ENCODE data around the gene ARHGAP27. TPM values are rescaled to one million over a fixed set of nuclear protein-coding genes. Genes with fewer than 3 reads are reported as not detected.

Gene ARHGAP27
- total RNA-seq, 1 donor from 2014 or later = 1.0 TPM

DNA sequence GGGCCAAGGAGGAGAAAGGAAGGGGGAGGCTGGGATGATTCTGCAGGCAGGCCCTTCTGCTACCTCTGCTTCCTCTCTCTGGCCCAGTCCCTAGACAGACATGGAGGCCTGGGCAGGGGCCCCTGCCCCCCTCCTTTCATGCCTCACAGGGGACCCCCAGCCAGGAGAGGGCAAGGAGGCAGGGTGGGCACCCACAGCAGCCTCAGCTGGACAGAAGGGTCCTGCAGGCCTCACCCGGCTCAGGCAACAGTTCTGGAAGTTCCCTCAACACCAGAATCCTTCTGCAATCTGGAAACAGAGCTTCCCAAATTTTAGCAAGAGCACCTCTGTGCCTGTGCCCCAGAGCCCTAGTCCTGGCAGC, 8.7 kb downstream of the ARHGAP27 start:
- H3K36me3 Mint-ChIP-seq = no peaks in the 10 kb centered on the region
- Histone ChIP-seq H4K20me1 (ENCODE audit: low read depth) (peaks cover 9% of the 10 kb centered on the region), H3F3A (ENCODE audit: low read depth) (peaks cover 9% of the 10 kb centered on the region), H3K4me1 (peaks cover 17% of the 10 kb centered on the region), H2AFZ (replicated peaks) (no peak overlapping the region), H3K27ac (no peak overlapping the region), H3K27me3 (peaks cover 31% of the 10 kb centered on the region), H3K4me2 (no peak overlapping the region), H3K79me2 (ENCODE audit: low read depth) (no peaks in the 10 kb centered on the region), H3K36me3 (no peaks in the 10 kb centered on the region), H3K9ac (no peak overlapping the region), H3K9me3 (ENCODE audit: low read depth) (no peaks in the 10 kb centered on the region), H3K4me3 (no peak overlapping the region)
- no peak for DNase-seq (ENCODE audit: low spot score)
- TF ChIP-seq EZH2 (IDR thresholded peaks at IDR 0.05) = no peak
- TF ChIP-seq EZH2phosphoT487 (IDR thresholded peaks at IDR 0.05) = no peak
- TF ChIP-seq, protein P1, sequence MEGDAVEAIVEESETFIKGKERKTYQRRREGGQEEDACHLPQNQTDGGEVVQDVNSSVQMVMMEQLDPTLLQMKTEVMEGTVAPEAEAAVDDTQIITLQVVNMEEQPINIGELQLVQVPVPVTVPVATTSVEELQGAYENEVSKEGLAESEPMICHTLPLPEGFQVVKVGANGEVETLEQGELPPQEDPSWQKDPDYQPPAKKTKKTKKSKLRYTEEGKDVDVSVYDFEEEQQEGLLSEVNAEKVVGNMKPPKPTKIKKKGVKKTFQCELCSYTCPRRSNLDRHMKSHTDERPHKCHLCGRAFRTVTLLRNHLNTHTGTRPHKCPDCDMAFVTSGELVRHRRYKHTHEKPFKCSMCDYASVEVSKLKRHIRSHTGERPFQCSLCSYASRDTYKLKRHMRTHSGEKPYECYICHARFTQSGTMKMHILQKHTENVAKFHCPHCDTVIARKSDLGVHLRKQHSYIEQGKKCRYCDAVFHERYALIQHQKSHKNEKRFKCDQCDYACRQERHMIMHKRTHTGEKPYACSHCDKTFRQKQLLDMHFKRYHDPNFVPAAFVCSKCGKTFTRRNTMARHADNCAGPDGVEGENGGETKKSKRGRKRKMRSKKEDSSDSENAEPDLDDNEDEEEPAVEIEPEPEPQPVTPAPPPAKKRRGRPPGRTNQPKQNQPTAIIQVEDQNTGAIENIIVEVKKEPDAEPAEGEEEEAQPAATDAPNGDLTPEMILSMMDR (IDR thresholded peaks at IDR 0.05) = no peak
- peaks cover 16% of the 10 kb centered on the region for H3K27me3 Mint-ChIP-seq (ENCODE audit: insufficient read depth, low read depth)
- H3K9me3 Mint-ChIP-seq = no peaks in the 10 kb centered on the region
- no peak overlapping the region for H3K4me3 Mint-ChIP-seq
- H3K27ac Mint-ChIP-seq = no peak overlapping the region
- peaks cover 17% of the 10 kb centered on the region for H3K4me1 Mint-ChIP-seq

DNA sequence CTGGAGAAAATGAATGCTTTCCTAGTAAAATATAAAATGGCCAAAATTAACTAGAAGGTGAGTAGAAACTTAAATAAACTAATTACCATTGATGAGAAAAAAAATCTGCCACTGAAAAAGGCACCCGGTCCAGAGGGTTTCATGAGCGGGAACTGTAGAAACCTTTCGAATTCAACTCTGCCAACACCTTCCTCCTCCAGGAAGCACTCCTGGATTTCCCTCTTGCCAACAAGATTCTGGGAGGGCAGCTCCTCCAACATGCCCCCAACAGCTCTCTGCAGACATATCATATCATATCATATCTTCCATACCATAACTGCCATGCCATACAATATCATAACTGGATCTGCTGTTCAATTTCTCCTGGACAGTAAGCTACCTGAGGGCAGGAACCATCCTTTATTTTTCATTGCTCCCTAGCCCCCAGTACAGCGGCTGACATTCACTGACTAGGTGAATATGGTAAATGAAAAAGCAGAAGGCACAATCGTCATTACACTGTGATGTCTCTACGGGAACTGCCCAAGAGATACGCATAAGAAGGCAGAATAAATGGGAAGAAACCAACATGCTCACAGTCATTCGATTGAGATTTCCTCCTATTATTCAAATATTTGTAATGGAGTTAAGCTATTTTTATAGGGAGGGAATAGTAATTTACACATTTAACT, 9.2 kb downstream of the ARHGAP27 start:
- peaks cover 4% of the 10 kb centered on the region for H3F3A ChIP-seq (ENCODE audit: low read depth)
- no peak overlapping the region for H3K27ac Mint-ChIP-seq
- H3K27me3 ChIP-seq = peaks cover 26% of the 10 kb centered on the region
- no peak overlapping the region for H3K4me2 ChIP-seq
- no peaks in the 10 kb centered on the region for H3K79me2 ChIP-seq (ENCODE audit: low read depth)
- TF ChIP-seq EZH2phosphoT487 (IDR thresholded peaks at IDR 0.05) (no peak), EZH2 (IDR thresholded peaks at IDR 0.05) (no peak)
- H4K20me1 ChIP-seq (ENCODE audit: low read depth) = peaks cover 3% of the 10 kb centered on the region
- H3K4me1 ChIP-seq = peaks cover 12% of the 10 kb centered on the region
- no peak overlapping the region for H2AFZ ChIP-seq (replicated peaks)
- no peak overlapping the region for H3K4me3 Mint-ChIP-seq
- no peaks in the 10 kb centered on the region for H3K36me3 Mint-ChIP-seq
- H3K27ac ChIP-seq = no peak overlapping the region
- no peak overlapping the region for H3K4me3 ChIP-seq
- DNase-seq (ENCODE audit: low spot score) = no peak
- peaks cover 12% of the 10 kb centered on the region for H3K4me1 Mint-ChIP-seq
- H3K36me3 ChIP-seq = no peaks in the 10 kb centered on the region
- H3K27me3 Mint-ChIP-seq (ENCODE audit: insufficient read depth, low read depth) = peaks cover 11% of the 10 kb centered on the region
- no peak overlapping the region for H3K9ac ChIP-seq
- no peaks in the 10 kb centered on the region for H3K9me3 ChIP-seq (ENCODE audit: low read depth)
- no peaks in the 10 kb centered on the region for H3K9me3 Mint-ChIP-seq

DNA sequence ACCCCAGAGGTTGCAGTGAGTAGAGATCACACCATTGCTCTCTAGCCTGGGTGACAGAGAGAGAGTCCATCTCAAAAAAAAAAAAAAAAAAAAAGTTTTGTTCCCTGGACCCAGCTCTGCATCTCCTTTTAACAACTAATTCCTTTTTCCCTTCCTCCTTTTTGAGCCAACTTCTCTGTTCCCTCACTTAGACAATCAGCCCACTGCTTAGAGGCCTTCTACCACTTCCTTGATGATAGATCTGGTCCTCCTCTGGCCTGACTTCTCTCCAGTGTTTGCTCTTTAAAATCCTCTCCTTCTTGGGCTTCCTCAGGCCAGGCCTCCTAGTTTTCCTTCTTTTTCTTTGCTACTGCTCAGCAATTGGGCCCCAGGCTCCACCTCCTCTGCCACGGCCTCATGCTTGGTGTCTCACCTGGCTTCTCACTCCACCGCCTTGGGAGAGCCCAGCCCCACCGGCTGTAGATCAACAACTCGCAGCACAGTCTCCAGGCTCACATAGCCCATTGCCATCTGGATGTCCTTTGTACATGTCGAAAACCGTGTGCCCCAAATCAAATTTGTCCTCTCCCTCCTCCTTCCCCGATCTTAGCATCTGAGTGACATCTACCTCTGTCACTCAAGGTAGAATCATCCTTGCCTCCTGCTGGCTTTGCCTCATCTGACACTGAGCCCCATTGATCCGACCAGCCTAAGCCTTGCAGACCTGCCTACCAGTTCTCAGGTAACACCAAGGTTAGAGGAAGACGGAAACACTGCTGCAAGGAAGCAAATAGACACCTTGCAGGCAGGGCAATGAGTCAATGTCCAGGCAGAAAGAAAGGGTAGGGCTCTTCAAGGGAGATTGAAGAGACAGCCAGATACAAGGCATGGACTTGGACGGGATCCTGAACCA, 17.4 kb downstream of the ARHGAP27 start:
- H3K36me3 Mint-ChIP-seq = no peaks in the 10 kb centered on the region
- peaks cover 8% of the 10 kb centered on the region for H3K4me1 Mint-ChIP-seq
- Histone ChIP-seq H3K36me3 (no peaks in the 10 kb centered on the region), H3K4me1 (peaks cover 6% of the 10 kb centered on the region), H3K9ac (no peak overlapping the region), H3F3A (ENCODE audit: low read depth) (no peaks in the 10 kb centered on the region), H3K4me3 (no peak overlapping the region), H2AFZ (replicated peaks) (no peak overlapping the region), H3K79me2 (ENCODE audit: low read depth) (no peaks in the 10 kb centered on the region), H4K20me1 (ENCODE audit: low read depth) (no peaks in the 10 kb centered on the region), H3K27ac (no peak overlapping the region), H3K9me3 (ENCODE audit: low read depth) (no peaks in the 10 kb centered on the region), H3K4me2 (no peak overlapping the region), H3K27me3 (no peaks in the 10 kb centered on the region)
- H3K9me3 Mint-ChIP-seq = no peaks in the 10 kb centered on the region
- peaks cover 5% of the 10 kb centered on the region for H3K27me3 Mint-ChIP-seq (ENCODE audit: insufficient read depth, low read depth)
- DNase-seq (ENCODE audit: low spot score) = no peak
- no peak overlapping the region for H3K4me3 Mint-ChIP-seq
- H3K27ac Mint-ChIP-seq = no peak overlapping the region
- TF ChIP-seq EZH2phosphoT487 (IDR thresholded peaks at IDR 0.05) (no peak), EZH2 (IDR thresholded peaks at IDR 0.05) (no peak)
- TF ChIP-seq, protein P1 (IDR thresholded peaks at IDR 0.05) = no peak
